Sigmoid colon (tissue), 7 donors: ENCODE data around the gene DNAJB13. TPM values are rescaled to one million over a fixed set of nuclear protein-coding genes. Genes with fewer than 3 reads are reported as not detected.

Source experiments
- DNase-seq: peaks from one replicate; pipeline ENCODE4 v3.0.0-alpha.2; 2019
- H3K27ac ChIP-seq, 4 donors: fragments of 200-600 bp; sonication (generic); one replicate each; pipeline ENCODE4 v1.5.1; 2016 to 2019; ENCODE audit warnings: mild to moderate bottlenecking in 1 of 4
- H3K27me3 ChIP-seq, 3 donors: fragments of 200-600 bp; sonication (generic); one replicate each; pipeline ENCODE4 v1.5.1; 2019; ENCODE audit warnings: mild to moderate bottlenecking in 1 of 3
- H3K36me3 ChIP-seq, 4 donors: fragments of 200-600 bp; sonication (generic); one replicate each; pipeline ENCODE4 v1.5.1; 2016 to 2019
- H3K4me1 ChIP-seq, 4 donors: fragments of 200-600 bp; sonication (generic); one replicate each; pipeline ENCODE4 v1.5.1; 2017 to 2019
- H3K4me3 ChIP-seq, 4 donors: fragments of 200-600 bp; sonication (generic); one replicate each; pipeline ENCODE4 v1.5.1; 2017 to 2019; ENCODE audit warnings: mild to moderate bottlenecking in 2 of 4, moderate library complexity in 1 of 4
- H3K9me3 ChIP-seq, 4 donors: fragments of 200-600 bp in 3 of 4; sonication (generic) in 3 of 4; one replicate each; pipeline versions ENCODE4 v1.5.1 to v1.6.1; 2013 to 2019
- CTCF ChIP-seq, 4 experiments: fragments of 450-650 bp in 3 of 4; fragments of 200-600 bp in 1 of 4; IDR thresholded peaks; one replicate each; pipeline ENCODE4 v1.5.1; 2016 to 2019; ENCODE audit warnings: antibody characterized with exemption in 4 of 4, mild to moderate bottlenecking in 3 of 4, moderate library complexity in 2 of 4
- EP300 ChIP-seq, 4 donors: sonication (generic); formaldehyde crosslinking; IDR thresholded peaks; one replicate each; pipeline ENCODE4 v1.6.1; 2017; ENCODE audit warnings: antibody characterized with exemption in 4 of 4
- POLR2A ChIP-seq, 2 donors: fragments of 450-650 bp; IDR thresholded peaks; one replicate each; pipeline ENCODE4 v1.6.1; 2016; ENCODE audit warnings: antibody characterized with exemption in 2 of 2, mild to moderate bottlenecking in 2 of 2, moderate library complexity in 2 of 2
- POLR2AphosphoS5 ChIP-seq, 4 donors: sonication (generic); formaldehyde crosslinking; IDR thresholded peaks; one replicate each; pipeline ENCODE4 v1.6.1; 2017; ENCODE audit warnings: antibody characterized with exemption in 4 of 4
- WGBS, 2 donors: extraction: QIAGEN DNeasy Blood & Tissue Kit; methylation state at CpG; one replicate each; pipeline ENCODE4 v1.1.7; 2013; 5-methylcytosine and 5-hydroxymethylcytosine counted together
- intact Hi-C: fragments of 100-400 bp; cut with DNase I; formaldehyde crosslinking; loops from one replicate; pipeline ENCODE4 v1.15.1; 2023
- polyA plus RNA-seq, 3 donors: library from polyadenylated mRNA; stranded (reverse); fragments of 200-250 nt; gene quantifications; one replicate each; pipeline ENCODE4 v1.2.3, GENCODE V29; 2013
- total RNA-seq, 4 donors: library from RNA; depleted of rRNA; stranded (reverse); fragments of >200 nt; gene quantifications; one replicate each; pipeline ENCODE4 v1.1.0, GENCODE V29; 2016
- donor health status: healthy with polysubstance abuse.
- donor health status: Bipolar disorder and iron deficiency.
- donor health status: healthy.

The DNAJB13 gene
- total and polyA plus RNA-seq, 7 donors = 0.27 TPM; not detected in 6

- peak; percentile 35 for DNase-seq
- Histone ChIP-seq H3K27me3 (peaks cover 0 to 2% (median 0%) of the 10 kb centered on the region in 3 donors), H3K4me1 (no peaks in the 10 kb centered on the region), H3K4me3 (no peak overlapping the region), H3K9me3 (no peaks in the 10 kb centered on the region), H3K36me3 (no peaks in the 10 kb centered on the region), H3K27ac (no peak overlapping the region)
- WGBS, 2 donors = 80 to 87% methylated on average over 4 of the region's 4 CpGs
- intact Hi-C loops = no loop called here
- TF ChIP-seq EP300 (IDR thresholded peaks at IDR 0.05) (no peak), POLR2AphosphoS5 (IDR thresholded peaks at IDR 0.05) (no peak), CTCF (IDR thresholded peaks at IDR 0.05) (no peak), POLR2A (IDR thresholded peaks at IDR 0.05) (no peak)
These were observed 1.6 kb upstream of the DNAJB13 start for GRCh38 chr11:73949246-73949645.

- Histone ChIP-seq H3K4me3 (no peak overlapping the region), H3K27me3 (peaks cover 0 to 3% (median 0%) of the 10 kb centered on the region in 3 donors), H3K27ac (no peak overlapping the region), H3K9me3 (no peaks in the 10 kb centered on the region), H3K36me3 (no peaks in the 10 kb centered on the region), H3K4me1 (no peaks in the 10 kb centered on the region)
- no peak for TF ChIP-seq EP300 (IDR thresholded peaks at IDR 0.05)
- TF ChIP-seq POLR2AphosphoS5 (IDR thresholded peaks at IDR 0.05) = no peak
- peak; percentile 10 for DNase-seq
- WGBS, 2 donors = 86 to 96% methylated on average over 5 of the region's 5 CpGs
- intact Hi-C loops = no loop called here
These were observed 914 bp upstream of the DNAJB13 start for GRCh38 chr11:73949912-73950311.

GRCh38 chr11:73951797-73952196, 971 bp downstream of the DNAJB13 start:
- Histone ChIP-seq H3K36me3 (no peaks in the 10 kb centered on the region), H3K27ac (no peak overlapping the region), H3K4me1 (no peaks in the 10 kb centered on the region), H3K27me3 (peaks cover 0 to 8% (median 0%) of the 10 kb centered on the region in 3 donors), H3K4me3 (no peak overlapping the region), H3K9me3 (no peaks in the 10 kb centered on the region)
- WGBS, 2 donors = 90 to 94% methylated on average over 7 of the region's 7 CpGs
- intact Hi-C loops = no loop called here
- DNase-seq = peak; percentile 2
- TF ChIP-seq POLR2A (IDR thresholded peaks at IDR 0.05) = no peak
- TF ChIP-seq CTCF (IDR thresholded peaks at IDR 0.05) = no peak
- TF ChIP-seq EP300 (IDR thresholded peaks at IDR 0.05) = no peak

- Histone ChIP-seq H3K4me1 (no peaks in the 10 kb centered on the region), H3K27ac (no peak overlapping the region), H3K9me3 (no peaks in the 10 kb centered on the region), H3K27me3 (peaks cover 0 to 14% (median 0%) of the 10 kb centered on the region in 3 donors), H3K36me3 (no peaks in the 10 kb centered on the region), H3K4me3 (no peak overlapping the region)
- WGBS, 2 donors = 44 to 64% methylated on average over 29 of the region's 29 CpGs
- TF ChIP-seq EP300 (IDR thresholded peaks at IDR 0.05) (no peak), POLR2A (IDR thresholded peaks at IDR 0.05) (no peak), POLR2AphosphoS5 (IDR thresholded peaks at IDR 0.05) (no peak), CTCF (IDR thresholded peaks at IDR 0.05) (no peak)
- intact Hi-C loops = no loop called here
- peak; percentile 50 for DNase-seq
These were observed 6.2 kb downstream of the DNAJB13 start for GRCh38 chr11:73956876-73957653.

GRCh38 chr11:73957654-73958361, 7.0 kb downstream of the DNAJB13 start:
- H3K27ac ChIP-seq = no peak overlapping the region
- no peaks in the 10 kb centered on the region for H3K36me3 ChIP-seq
- WGBS, 2 donors = 53 to 60% methylated on average over 25 of the region's 25 CpGs
- no peaks in the 10 kb centered on the region for H3K9me3 ChIP-seq
- intact Hi-C loops = no loop called here
- H3K4me3 ChIP-seq = no peak overlapping the region
- TF ChIP-seq POLR2AphosphoS5 (IDR thresholded peaks at IDR 0.05) (no peak), EP300 (IDR thresholded peaks at IDR 0.05) (no peak), POLR2A (IDR thresholded peaks at IDR 0.05) (no peak), CTCF (IDR thresholded peaks at IDR 0.05) (no peak)
- no peaks in the 10 kb centered on the region for H3K4me1 ChIP-seq
- peaks cover 0 to 14% (median 0%) of the 10 kb centered on the region in 3 donors for H3K27me3 ChIP-seq
- peak; percentile 46 for DNase-seq
